ENCODE results near the gene STPG3. TPM values are rescaled to one million over a fixed set of nuclear protein-coding genes. Genes with fewer than 3 reads are reported as not detected.

STPG3 gene
- not detected in 2 replicates for total RNA-seq

GRCh38 chr9:137251194-137251461 is at the start of gene STPG3:
Gene STPG3 (plus strand): TSS chr9:137251286. CDS start chr9:137251287, 1 bp downstream.

GRCh38 chr9:137205126-137206069 is 45.7 kb upstream of the STPG3 start, which contains the start of the genes NDOR1 and TMEM203:
Gene NDOR1 (plus strand): TSS chr9:137205700. CDS start chr9:137205778, 78 bp downstream.
Gene TMEM203 (minus strand): TSS chr9:137205648. CDS start chr9:137205414, 234 bp downstream.

GRCh38 chr9:137222190-137223077 is 28.7 kb upstream of the STPG3 start, which contains the start of gene RNF208:
Gene RNF208 (minus strand): TSS chr9:137222240. CDS start chr9:137221212, 1,028 bp downstream.

GRCh38 chr9:137224830-137225694 is 26.0 kb upstream of the STPG3 start, which contains the start of gene CYSRT1:
Gene CYSRT1 (plus strand): TSS chr9:137225174. CDS start chr9:137225622, 448 bp downstream.

GRCh38 chr9:137227054-137227852 is 23.8 kb upstream of the STPG3 start, which contains the start of gene RNF224:
Gene RNF224 (plus strand): TSS chr9:137227502. CDS start chr9:137228336, 834 bp downstream.

DNA sequence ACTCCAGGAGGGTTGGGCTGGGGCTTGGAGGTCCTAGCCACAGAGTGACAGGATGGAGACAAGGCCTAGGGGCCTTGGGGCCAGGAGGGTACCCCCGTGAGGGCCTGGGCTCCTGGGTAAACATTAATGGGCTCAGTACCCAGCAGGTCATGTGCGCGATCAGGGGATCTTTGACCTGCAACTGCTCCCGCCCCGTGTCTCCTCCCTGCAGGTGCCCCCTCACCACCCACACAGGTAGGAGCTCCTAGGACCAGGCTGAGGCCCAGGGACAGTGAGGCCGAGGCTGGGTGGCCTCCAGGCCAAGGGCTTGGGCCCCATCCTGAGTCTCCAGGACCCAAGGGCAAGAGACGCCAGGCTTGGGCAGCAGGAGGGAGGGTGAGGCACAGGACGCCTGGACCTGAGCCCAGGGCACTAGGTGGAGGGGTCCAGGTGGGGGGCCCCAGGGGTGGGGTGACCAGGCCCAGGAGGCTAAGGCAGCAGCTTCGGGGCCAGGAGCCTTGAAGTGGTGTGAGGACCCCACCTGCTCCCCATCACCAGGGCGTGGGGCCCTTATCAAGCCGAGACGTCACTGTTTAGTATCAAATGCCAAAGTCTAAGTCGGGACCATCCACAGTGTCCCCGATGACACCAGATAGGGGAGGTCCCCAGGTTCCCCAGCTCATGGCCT is 20.2 kb upstream of the STPG3 start, which contains the start of gene SLC34A3:
Gene SLC34A3, plus strand, starts transcription at position 197 of the 667 bp plus-strand sequence. CDS start 802 bp downstream, outside the sequence.

DNA sequence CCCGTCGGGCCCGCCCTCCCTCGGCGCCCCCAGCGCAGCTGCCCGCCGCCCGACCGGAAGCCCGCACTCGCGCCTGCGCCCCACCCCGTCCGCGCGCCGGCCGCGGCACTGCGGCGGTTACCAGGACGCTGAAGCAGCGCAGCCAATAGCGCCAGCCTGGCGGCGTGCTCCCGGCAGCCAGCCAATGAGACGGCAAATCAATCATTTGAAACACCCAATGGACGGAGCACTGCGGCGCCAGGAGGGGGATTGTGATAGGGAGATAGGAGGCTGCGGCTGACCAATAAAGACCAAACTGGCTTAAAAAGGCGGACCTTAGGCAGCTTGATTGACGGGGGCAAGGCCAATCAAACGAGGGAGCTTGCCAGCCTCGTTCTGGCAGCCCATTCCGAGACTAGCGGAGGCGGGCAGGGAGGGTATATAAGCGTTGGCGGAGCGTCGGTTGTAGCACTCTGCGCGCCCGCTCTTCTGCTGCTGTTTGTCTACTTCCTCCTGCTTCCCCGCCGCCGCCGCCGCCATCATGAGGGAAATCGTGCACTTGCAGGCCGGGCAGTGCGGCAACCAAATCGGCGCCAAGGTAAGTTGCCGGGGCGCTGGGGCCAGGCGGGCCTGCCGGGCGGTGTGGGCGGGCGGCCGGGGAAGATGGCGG is 10.1 kb upstream of the STPG3 start, which contains the start of gene TUBB4B:
Gene TUBB4B, plus strand, starts transcription at position 447 of the 649 bp plus-strand sequence. Its CDS starts 74 bp downstream, at position 521.

GRCh38 chr9:137254624-137255447 is 3.8 kb downstream of the STPG3 start, which contains the start of gene NELFB:
Gene NELFB (plus strand): TSS chr9:137255327.

GRCh38 chr9:137277329-137278041 is 26.4 kb downstream of the STPG3 start, which contains the start of gene TOR4A:
Gene TOR4A (plus strand): TSS chr9:137277726. CDS start chr9:137278690, 964 bp downstream.

GRCh38 chr9:137302118-137302448 is 51.0 kb downstream of the STPG3 start, which contains the start of gene NRARP:
Gene NRARP (minus strand): TSS chr9:137302271. CDS start chr9:137301928, 343 bp downstream.

Other genes starting within 250 kb of the STPG3 start
- 4.0 and 8.4 TPM in 2 replicates for gene ABCA2, start 223.0 kb upstream of the STPG3 start, total RNA-seq
- not detected in 2 replicates for gene FUT7, start 219.2 kb upstream of the STPG3 start, total RNA-seq
- 28.3 and 29.2 TPM in 2 replicates for gene NPDC1, start 205.1 kb upstream of the STPG3 start, total RNA-seq
- not detected in 2 replicates for gene ENTPD2, start 197.2 kb upstream of the STPG3 start, total RNA-seq
- gene SAPCD2, start 180.7 kb upstream of the STPG3 start, total RNA-seq: 15.3 and 19.3 TPM in 2 replicates
- 6.2 and 15.8 TPM in 2 replicates for gene UAP1L1, start 173.8 kb upstream of the STPG3 start, total RNA-seq
- 57.0 and 64.3 TPM in 2 replicates for gene MAN1B1, start 164.3 kb upstream of the STPG3 start, total RNA-seq
- gene DPP7, start 136.6 kb upstream of the STPG3 start, total RNA-seq: 63.1 and 69.8 TPM in 2 replicates
- under 0.01 TPM in 2 replicates for gene GRIN1, start 112.1 kb upstream of the STPG3 start, total RNA-seq
- not detected in 2 replicates for gene LRRC26, start 81.2 kb upstream of the STPG3 start, total RNA-seq
- not detected in 2 replicates for gene TMEM210, start 79.2 kb upstream of the STPG3 start, total RNA-seq
- 22.7 and 24.6 TPM in 2 replicates for gene ANAPC2, start 62.7 kb upstream of the STPG3 start, total RNA-seq
- 105 and 126 TPM in 2 replicates for gene SSNA1, start 62.6 kb upstream of the STPG3 start, total RNA-seq
- 4.6 and 5.5 TPM in 2 replicates for gene TPRN, start 50.5 kb upstream of the STPG3 start, total RNA-seq
- 30.9 and 34.1 TPM in 2 replicates for gene TMEM203, start 45.6 kb upstream of the STPG3 start, total RNA-seq
- 3.6 TPM in 2 replicates for gene NDOR1, start 45.6 kb upstream of the STPG3 start, total RNA-seq
- gene RNF208, start 29.0 kb upstream of the STPG3 start, total RNA-seq: 0.32 TPM in 1 of 2 replicates, not detected in the other
- 0.32 TPM in 1 of 2 replicates, not detected in the other for gene CYSRT1, start 26.1 kb upstream of the STPG3 start, total RNA-seq
- not detected in 2 replicates for gene RNF224, start 23.8 kb upstream of the STPG3 start, total RNA-seq
- not detected in 2 replicates for gene SLC34A3, start 20.4 kb upstream of the STPG3 start, total RNA-seq
- gene TUBB4B, start 10.0 kb upstream of the STPG3 start, total RNA-seq: 222 and 249 TPM in 2 replicates
- 61.4 and 67.0 TPM in 2 replicates for gene NELFB, start 4.0 kb downstream of the STPG3 start, total RNA-seq
- 29.3 and 39.0 TPM in 2 replicates for gene TOR4A, start 26.4 kb downstream of the STPG3 start, total RNA-seq
- gene NRARP, start 51.0 kb downstream of the STPG3 start, total RNA-seq: 25.1 and 46.1 TPM in 2 replicates
- 18.8 and 22.0 TPM in 2 replicates for gene EXD3, start 171.9 kb downstream of the STPG3 start, total RNA-seq
- 0.46 and 0.65 TPM in 2 replicates for gene NOXA1, start 172.1 kb downstream of the STPG3 start, total RNA-seq
- gene ENTPD8, start 190.1 kb downstream of the STPG3 start, total RNA-seq: not detected in 2 replicates
- gene NSMF, start 208.0 kb downstream of the STPG3 start, total RNA-seq: 17.9 and 19.0 TPM in 2 replicates